ENCODE data around the gene TMEM171. TPM values are rescaled to one million over a fixed set of nuclear protein-coding genes. Genes with fewer than 3 reads are reported as not detected.

The TMEM171 gene
- total and polyA plus RNA-seq, 2 experiments from 2014 or later = 1.3 to 2.0 TPM

DNA sequence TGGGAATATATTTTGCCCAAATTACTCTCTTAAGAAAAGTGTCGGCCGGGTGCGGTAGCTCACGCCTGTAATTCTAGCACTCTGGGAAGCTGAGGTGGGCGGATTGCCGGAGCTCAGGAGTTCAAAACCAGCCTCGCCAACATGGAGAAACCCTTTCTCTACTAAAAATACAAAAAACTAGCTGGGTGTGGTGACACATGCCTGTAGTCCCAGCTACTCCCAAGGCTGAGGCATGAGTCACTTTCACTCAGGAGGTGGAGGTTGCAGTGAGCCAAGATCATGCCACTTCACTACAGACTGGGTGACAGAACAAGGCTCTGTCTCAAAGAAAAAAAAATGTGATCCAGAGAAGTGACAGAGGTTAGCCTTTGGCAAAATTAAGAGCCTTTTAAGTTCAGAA is 26.4 kb upstream of the TMEM171 start:
- H3K79me2 ChIP-seq = no peaks in the 10 kb centered on the region
- no peaks in the 10 kb centered on the region for H3K4me1 ChIP-seq (ENCODE audit: insufficient read depth)
- peak; percentile 13 for DNase-seq (ENCODE audit: low spot score)
- H3K4me2 ChIP-seq = no peak overlapping the region
- no peaks in the 10 kb centered on the region for H3K9me3 ChIP-seq (ENCODE audit: low read depth)
- WGBS (ENCODE audit: low lambda C conversion rate, missing lambda C conversion rate) = 91% methylated on average over 7 of the region's 7 CpGs
- H3K27ac ChIP-seq = no peak overlapping the region
- H3K9me2 ChIP-seq (replicated peaks; ENCODE audit: insufficient read depth) = no peaks in the 10 kb centered on the region
- TF ChIP-seq EZH2 (IDR thresholded peaks at IDR 0.05; ENCODE audit: borderline replicate concordance) = no peak
- no peaks in the 10 kb centered on the region for H4K20me1 ChIP-seq (ENCODE audit: insufficient read depth, poor library complexity, severe bottlenecking)
- no peaks in the 10 kb centered on the region for H3K36me3 ChIP-seq (replicated peaks; ENCODE audit: insufficient read depth, low read depth)
- no peak overlapping the region for H2AFZ ChIP-seq
- H3K27me3 ChIP-seq = no peaks in the 10 kb centered on the region
- no peak overlapping the region for H3K4me3 ChIP-seq

DNA sequence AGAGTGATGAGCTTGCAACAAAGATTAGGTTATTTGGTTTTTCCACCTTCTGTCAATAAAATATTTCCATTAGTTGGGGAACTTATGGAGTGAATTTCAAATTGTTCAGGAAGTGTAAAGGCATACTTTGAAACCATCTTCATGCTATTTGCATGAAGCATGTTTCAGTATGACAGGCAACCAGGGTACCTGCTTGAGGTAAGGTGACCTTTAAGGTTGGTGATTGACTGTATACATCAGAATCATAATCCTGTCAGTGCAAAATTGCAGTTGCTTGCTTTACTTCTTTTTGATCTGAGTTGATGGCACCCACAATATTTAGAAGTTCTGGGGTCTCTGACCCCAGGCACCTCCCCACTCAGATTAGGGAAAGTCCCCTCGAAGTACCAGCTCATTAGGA is 26.0 kb upstream of the TMEM171 start:
- no peaks in the 10 kb centered on the region for H4K20me1 ChIP-seq (ENCODE audit: insufficient read depth, poor library complexity, severe bottlenecking)
- H3K27me3 ChIP-seq = no peaks in the 10 kb centered on the region
- no peaks in the 10 kb centered on the region for H3K9me2 ChIP-seq (replicated peaks; ENCODE audit: insufficient read depth)
- 100% methylated on average over 1 of the region's 1 CpG for WGBS (ENCODE audit: low lambda C conversion rate, missing lambda C conversion rate)
- H3K4me3 ChIP-seq = no peak overlapping the region
- TF ChIP-seq, protein P1, sequence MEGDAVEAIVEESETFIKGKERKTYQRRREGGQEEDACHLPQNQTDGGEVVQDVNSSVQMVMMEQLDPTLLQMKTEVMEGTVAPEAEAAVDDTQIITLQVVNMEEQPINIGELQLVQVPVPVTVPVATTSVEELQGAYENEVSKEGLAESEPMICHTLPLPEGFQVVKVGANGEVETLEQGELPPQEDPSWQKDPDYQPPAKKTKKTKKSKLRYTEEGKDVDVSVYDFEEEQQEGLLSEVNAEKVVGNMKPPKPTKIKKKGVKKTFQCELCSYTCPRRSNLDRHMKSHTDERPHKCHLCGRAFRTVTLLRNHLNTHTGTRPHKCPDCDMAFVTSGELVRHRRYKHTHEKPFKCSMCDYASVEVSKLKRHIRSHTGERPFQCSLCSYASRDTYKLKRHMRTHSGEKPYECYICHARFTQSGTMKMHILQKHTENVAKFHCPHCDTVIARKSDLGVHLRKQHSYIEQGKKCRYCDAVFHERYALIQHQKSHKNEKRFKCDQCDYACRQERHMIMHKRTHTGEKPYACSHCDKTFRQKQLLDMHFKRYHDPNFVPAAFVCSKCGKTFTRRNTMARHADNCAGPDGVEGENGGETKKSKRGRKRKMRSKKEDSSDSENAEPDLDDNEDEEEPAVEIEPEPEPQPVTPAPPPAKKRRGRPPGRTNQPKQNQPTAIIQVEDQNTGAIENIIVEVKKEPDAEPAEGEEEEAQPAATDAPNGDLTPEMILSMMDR (IDR thresholded peaks at IDR 0.05; ENCODE audit: poor library complexity) = no peak
- no peaks in the 10 kb centered on the region for H3K9me3 ChIP-seq (ENCODE audit: low read depth)
- no peaks in the 10 kb centered on the region for H3K36me3 ChIP-seq (replicated peaks; ENCODE audit: insufficient read depth, low read depth)
- H3K79me2 ChIP-seq = no peaks in the 10 kb centered on the region
- H2AFZ ChIP-seq = no peak overlapping the region
- no peaks in the 10 kb centered on the region for H3K4me1 ChIP-seq (ENCODE audit: insufficient read depth)
- H3K4me2 ChIP-seq = no peak overlapping the region
- H3K27ac ChIP-seq = no peak overlapping the region
- no peak for DNase-seq (ENCODE audit: low spot score)

DNA sequence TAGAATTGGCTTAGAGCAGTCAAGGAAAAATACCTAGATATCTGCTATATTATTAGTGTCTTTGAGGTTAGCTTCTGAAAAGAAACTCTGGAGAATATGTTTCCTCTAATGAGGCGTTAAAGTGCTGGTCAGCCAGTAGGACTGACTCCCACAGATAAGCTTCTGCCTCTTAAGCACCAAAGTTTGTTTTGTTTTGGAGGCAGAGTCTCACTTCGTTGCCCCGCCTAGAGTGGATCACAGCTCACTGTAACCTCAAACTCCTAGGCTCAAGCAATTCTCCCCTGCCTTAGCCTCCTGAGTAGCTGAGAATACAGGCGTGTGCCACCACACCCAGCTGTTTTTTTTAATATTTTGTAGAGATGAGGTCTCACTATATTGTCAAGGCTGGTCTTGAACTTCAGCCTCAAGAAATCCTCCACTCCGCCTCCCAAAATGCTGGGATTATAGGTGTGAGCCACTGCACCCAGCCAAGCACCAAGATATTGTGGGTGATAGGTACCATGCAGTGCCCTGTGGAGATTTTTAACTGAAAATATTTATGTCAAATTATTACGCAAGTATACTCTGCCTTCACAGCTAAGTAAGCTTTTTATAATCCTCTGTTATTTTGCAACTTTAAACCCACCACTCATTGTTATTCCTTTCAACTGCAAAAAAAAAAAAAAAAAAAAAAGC is 24.7 kb upstream of the TMEM171 start:
- Histone ChIP-seq H3K36me3 (replicated peaks; ENCODE audit: insufficient read depth, low read depth) (no peaks in the 10 kb centered on the region), H3K27me3 (no peaks in the 10 kb centered on the region), H3K4me2 (no peak overlapping the region), H3K27ac (no peak overlapping the region), H3K9me2 (replicated peaks; ENCODE audit: insufficient read depth) (no peaks in the 10 kb centered on the region), H3K9me3 (ENCODE audit: low read depth) (no peaks in the 10 kb centered on the region), H2AFZ (no peak overlapping the region), H3K79me2 (no peaks in the 10 kb centered on the region), H3K4me3 (no peak overlapping the region), H3K4me1 (ENCODE audit: insufficient read depth) (no peaks in the 10 kb centered on the region), H4K20me1 (ENCODE audit: insufficient read depth, poor library complexity, severe bottlenecking) (no peaks in the 10 kb centered on the region)
- WGBS (ENCODE audit: low lambda C conversion rate, missing lambda C conversion rate) = 98% methylated on average over 6 of the region's 6 CpGs
- DNase-seq (ENCODE audit: low spot score) = no peak
- TF ChIP-seq EZH2phosphoT487 (IDR thresholded peaks at IDR 0.05; ENCODE audit: low read depth, severe bottlenecking, unreplicated experiment) (no peak), EZH2 (IDR thresholded peaks at IDR 0.05; ENCODE audit: borderline replicate concordance) (no peak)
- TF ChIP-seq, protein P1 (IDR thresholded peaks at IDR 0.05; ENCODE audit: poor library complexity) = no peak

DNA sequence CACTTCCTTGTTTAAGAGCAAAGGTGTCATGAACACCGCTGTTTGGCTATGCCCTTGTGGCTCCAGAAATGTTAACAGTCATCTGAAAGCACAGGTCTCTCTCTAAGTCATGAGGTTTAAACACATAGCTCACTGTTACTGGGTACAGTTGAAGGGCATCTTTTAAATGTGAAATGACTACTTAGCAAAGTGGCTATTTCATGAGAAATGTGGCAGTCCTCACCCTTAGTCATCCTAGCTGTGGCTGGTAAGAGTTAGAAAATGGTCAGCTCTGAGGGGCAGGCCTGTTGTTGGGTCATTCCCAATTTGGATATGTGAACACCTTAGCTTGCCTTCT is 24.2 kb upstream of the TMEM171 start:
- no peaks in the 10 kb centered on the region for H3K4me1 ChIP-seq (ENCODE audit: insufficient read depth)
- no peak overlapping the region for H3K4me2 ChIP-seq
- no peaks in the 10 kb centered on the region for H3K9me2 ChIP-seq (replicated peaks; ENCODE audit: insufficient read depth)
- WGBS (ENCODE audit: low lambda C conversion rate, missing lambda C conversion rate) = 100% methylated on average over 1 of the region's 1 CpG
- H3K27me3 ChIP-seq = no peaks in the 10 kb centered on the region
- no peak overlapping the region for H2AFZ ChIP-seq
- no peak for TF ChIP-seq EZH2phosphoT487 (IDR thresholded peaks at IDR 0.05; ENCODE audit: low read depth, severe bottlenecking, unreplicated experiment)
- TF ChIP-seq, protein P1 (IDR thresholded peaks at IDR 0.05; ENCODE audit: poor library complexity) = no peak
- TF ChIP-seq EZH2 (IDR thresholded peaks at IDR 0.05; ENCODE audit: borderline replicate concordance) = no peak
- H4K20me1 ChIP-seq (ENCODE audit: insufficient read depth, poor library complexity, severe bottlenecking) = no peaks in the 10 kb centered on the region
- H3K36me3 ChIP-seq (replicated peaks; ENCODE audit: insufficient read depth, low read depth) = no peaks in the 10 kb centered on the region
- no peak overlapping the region for H3K27ac ChIP-seq
- no peaks in the 10 kb centered on the region for H3K79me2 ChIP-seq
- no peaks in the 10 kb centered on the region for H3K9me3 ChIP-seq (ENCODE audit: low read depth)
- H3K4me3 ChIP-seq = no peak overlapping the region
- DNase-seq (ENCODE audit: low spot score) = no peak

Data from hepatocyte (in vitro differentiated cells).